A549 (cell line): Measurements from ENCODE around the gene SREBF1.

Source experiments
- CTCF ChIP-seq: fragments of >200 bp; sonication (Bioruptor Twin); formaldehyde crosslinking; IDR thresholded peaks from 3 replicates; pipeline ENCODE4 v1.5.1; 2016
- ESRRA ChIP-seq: fragments of 150-350 bp; IDR thresholded peaks from 2 replicates; pipeline ENCODE4 v1.6.1; 2014; ENCODE audit warnings: mild to moderate bottlenecking, low read length, borderline replicate concordance
- POLR2A ChIP-seq: IDR thresholded peaks from 2 replicates; pipeline ENCODE4 v1.6.1; 2012; ENCODE audit warnings: mild to moderate bottlenecking, low read length
- POLR2AphosphoS2 ChIP-seq: conservative IDR thresholded peaks from 2 replicates; pipeline ENCODE4 v1.6.1; 2012; ENCODE audit warnings: low read length, improper control_type of control experiment, inconsistent platforms
- RCOR1 ChIP-seq: fragments of 150-350 bp; IDR thresholded peaks from 2 replicates; pipeline ENCODE4 v1.6.1; 2014; ENCODE audit warnings: antibody characterized with exemption, low read length, low read depth
- ZNF302 ChIP-seq: fragments of 250-450 bp; sonication (Bioruptor Pico); IDR thresholded peaks from 2 replicates; pipeline ENCODE4 v1.9.0; 2021; ENCODE audit warnings: inconsistent platforms, mild to moderate bottlenecking, moderate library complexity
- ZSCAN20 ChIP-seq: fragments of 250-450 bp; sonication (Bioruptor Pico); IDR thresholded peaks from 2 replicates; pipeline ENCODE4 v1.8.0; 2022; ENCODE audit warnings: mild to moderate bottlenecking, moderate library complexity

GRCh38 chr17:17796787-17797061 is 40.1 kb downstream of the SREBF1 start:
- no peak for TF ChIP-seq POLR2AphosphoS2
- no peak for TF ChIP-seq CTCF
- no peak for TF ChIP-seq POLR2A
- no peak for TF ChIP-seq RCOR1
- no peak for TF ChIP-seq ZSCAN20
- no peak for TF ChIP-seq ZNF302 (CRISPR knock-in tag)
- TF ChIP-seq ESRRA, result no peak
